ENCODE results near the gene COL21A1. TPM values are rescaled to one million over a fixed set of nuclear protein-coding genes. Genes with fewer than 3 reads are reported as not detected.

COL21A1 gene
- total RNA-seq, 1 donor, result 29.0 TPM

- no peak for TF ChIP-seq CTCF (IDR thresholded peaks at IDR 0.05; ENCODE audit: insufficient read depth, low read length)
- no peak for DNase-seq (ENCODE audit: low read depth)
- H3K4me3 ChIP-seq (ENCODE audit: low read depth, low read length), result no peak overlapping the region
Observed at GRCh38 chr6:56109149-56109548, 138.2 kb downstream of the COL21A1 start.

- TF ChIP-seq CTCF (IDR thresholded peaks at IDR 0.05; ENCODE audit: insufficient read depth, low read length), result no peak
- no peak for DNase-seq (ENCODE audit: low read depth)
- no peak overlapping the region for H3K4me3 ChIP-seq (ENCODE audit: low read depth, low read length)
Observed at GRCh38 chr6:56106231-56106630, 141.1 kb downstream of the COL21A1 start.

GRCh38 chr6:56104591-56104990 is 142.8 kb downstream of the COL21A1 start:
- TF ChIP-seq CTCF (IDR thresholded peaks at IDR 0.05; ENCODE audit: insufficient read depth, low read length), result no peak
- no peak overlapping the region for H3K4me3 ChIP-seq (ENCODE audit: low read depth, low read length)
- no peak for DNase-seq (ENCODE audit: low read depth)

DNA sequence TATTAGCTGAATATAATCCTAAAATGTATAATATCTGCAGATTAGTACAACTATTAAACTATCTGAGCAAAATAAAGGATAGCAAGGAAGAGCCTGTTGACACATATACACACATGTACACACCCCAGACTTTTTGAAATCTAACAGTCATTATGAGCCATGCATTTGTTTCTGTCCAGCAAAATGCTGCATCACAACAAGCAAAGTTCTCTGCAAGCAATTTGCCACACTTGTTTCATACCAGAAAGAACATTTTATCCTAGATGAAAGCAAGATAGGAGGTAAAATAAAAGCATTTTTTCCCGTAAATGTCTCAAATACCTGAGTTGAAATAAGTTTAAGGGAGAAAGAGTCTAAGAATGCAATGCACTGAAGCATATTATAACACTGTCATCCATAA is 145.2 kb downstream of the COL21A1 start:
- no peak overlapping the region for H3K4me3 ChIP-seq (ENCODE audit: low read depth, low read length)
- DNase-seq (ENCODE audit: low read depth), result no peak
- TF ChIP-seq CTCF (IDR thresholded peaks at IDR 0.05; ENCODE audit: insufficient read depth, low read length), result no peak

DNA sequence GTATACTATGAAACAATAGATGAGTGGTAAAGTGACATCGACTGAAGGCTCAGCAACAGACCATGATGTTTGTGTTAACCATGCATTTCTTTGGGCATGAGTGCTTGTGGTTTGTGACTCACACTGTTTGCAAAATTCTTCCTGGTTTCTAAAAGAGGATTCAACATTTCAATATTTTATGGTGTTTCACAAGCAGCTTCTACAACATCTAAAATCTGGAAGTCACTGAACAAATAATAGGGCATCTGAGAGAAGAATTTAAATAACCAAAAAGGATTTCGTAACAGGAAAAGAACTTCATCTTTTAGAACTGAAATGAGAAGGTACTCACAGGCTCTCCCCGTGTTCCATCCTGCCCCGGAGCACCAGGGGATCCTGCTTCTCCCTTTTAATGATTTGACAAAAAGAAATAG is 146.2 kb downstream of the COL21A1 start:
- TF ChIP-seq CTCF (IDR thresholded peaks at IDR 0.05; ENCODE audit: insufficient read depth, low read length), result no peak
- DNase-seq (ENCODE audit: low read depth), result peak; percentile 97
- H3K4me3 ChIP-seq (ENCODE audit: low read depth, low read length), result no peak overlapping the region

- H3K4me3 ChIP-seq (ENCODE audit: low read depth, low read length), result no peak overlapping the region
- no peak for DNase-seq (ENCODE audit: low read depth)
- no peak for TF ChIP-seq CTCF (IDR thresholded peaks at IDR 0.05; ENCODE audit: insufficient read depth, low read length)
Observed at GRCh38 chr6:56096946-56097621, 150.3 kb downstream of the COL21A1 start.

- DNase-seq (ENCODE audit: low read depth), result no peak
- H3K4me3 ChIP-seq (ENCODE audit: low read depth, low read length), result no peak overlapping the region
- no peak for TF ChIP-seq CTCF (IDR thresholded peaks at IDR 0.05; ENCODE audit: insufficient read depth, low read length)
Observed at GRCh38 chr6:56096541-56096940, 150.8 kb downstream of the COL21A1 start.
